ENCODE results near the gene CEMIP2.

CEMIP2 gene

DNA sequence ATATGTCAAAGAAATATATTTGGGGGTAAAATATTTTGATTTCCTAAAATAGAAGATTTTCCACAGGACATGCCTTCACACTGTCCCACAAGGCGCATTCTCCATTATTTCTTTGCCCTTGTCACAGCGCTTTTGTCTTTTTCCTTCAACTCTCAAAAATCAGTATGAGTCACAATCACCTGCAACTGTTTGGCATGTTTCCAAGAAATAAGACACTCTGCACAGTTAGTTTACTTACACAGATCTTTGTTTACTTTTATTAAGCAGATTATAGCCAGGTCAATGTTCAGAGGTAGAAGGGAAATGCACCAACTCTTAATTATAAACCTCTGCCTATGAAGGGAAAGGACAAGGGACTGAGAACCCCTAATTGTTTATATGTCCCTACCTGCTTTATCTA is 9.5 kb downstream of the CEMIP2 start:
- Histone ChIP-seq H3K27ac (no peak overlapping the region), H3K4me3 (ENCODE audit: low read depth, low read length) (no peak overlapping the region), H3K27me3 (ENCODE audit: insufficient read depth, low read depth, severe bottlenecking) (no peaks in the 10 kb centered on the region), H3K9me3 (ENCODE audit: severe bottlenecking) (no peaks in the 10 kb centered on the region), H3K36me3 (no peaks in the 10 kb centered on the region)
- TF ChIP-seq, protein P1, sequence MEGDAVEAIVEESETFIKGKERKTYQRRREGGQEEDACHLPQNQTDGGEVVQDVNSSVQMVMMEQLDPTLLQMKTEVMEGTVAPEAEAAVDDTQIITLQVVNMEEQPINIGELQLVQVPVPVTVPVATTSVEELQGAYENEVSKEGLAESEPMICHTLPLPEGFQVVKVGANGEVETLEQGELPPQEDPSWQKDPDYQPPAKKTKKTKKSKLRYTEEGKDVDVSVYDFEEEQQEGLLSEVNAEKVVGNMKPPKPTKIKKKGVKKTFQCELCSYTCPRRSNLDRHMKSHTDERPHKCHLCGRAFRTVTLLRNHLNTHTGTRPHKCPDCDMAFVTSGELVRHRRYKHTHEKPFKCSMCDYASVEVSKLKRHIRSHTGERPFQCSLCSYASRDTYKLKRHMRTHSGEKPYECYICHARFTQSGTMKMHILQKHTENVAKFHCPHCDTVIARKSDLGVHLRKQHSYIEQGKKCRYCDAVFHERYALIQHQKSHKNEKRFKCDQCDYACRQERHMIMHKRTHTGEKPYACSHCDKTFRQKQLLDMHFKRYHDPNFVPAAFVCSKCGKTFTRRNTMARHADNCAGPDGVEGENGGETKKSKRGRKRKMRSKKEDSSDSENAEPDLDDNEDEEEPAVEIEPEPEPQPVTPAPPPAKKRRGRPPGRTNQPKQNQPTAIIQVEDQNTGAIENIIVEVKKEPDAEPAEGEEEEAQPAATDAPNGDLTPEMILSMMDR (IDR thresholded peaks at IDR 0.05; ENCODE audit: low read depth, low read length): no peak
- no peak for DNase-seq

DNA sequence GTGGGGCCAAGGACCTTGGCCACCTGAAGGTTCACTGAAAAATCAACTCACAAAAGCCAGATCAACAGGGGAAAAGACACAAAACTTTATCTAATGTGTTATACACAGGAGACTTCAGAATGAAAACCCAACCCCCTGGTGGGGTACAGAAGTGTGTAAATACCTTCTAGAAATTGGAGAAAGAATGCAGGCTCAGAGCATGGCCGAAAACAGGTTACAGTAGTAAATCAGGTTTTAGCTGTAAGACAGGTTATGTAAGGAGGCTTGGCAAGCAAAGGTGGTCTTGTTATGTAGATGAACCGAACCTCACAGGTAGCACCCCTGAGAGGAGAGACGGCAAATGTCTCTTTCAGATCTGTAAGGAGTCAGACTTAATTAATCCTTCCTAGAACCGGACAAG is 10.0 kb downstream of the CEMIP2 start:
- Histone ChIP-seq H3K9me3 (ENCODE audit: severe bottlenecking) (no peaks in the 10 kb centered on the region), H3K27me3 (ENCODE audit: insufficient read depth, low read depth, severe bottlenecking) (no peaks in the 10 kb centered on the region), H3K4me3 (ENCODE audit: low read depth, low read length) (no peak overlapping the region), H3K27ac (no peak overlapping the region), H3K36me3 (no peaks in the 10 kb centered on the region)
- TF ChIP-seq, protein P1 (IDR thresholded peaks at IDR 0.05; ENCODE audit: low read depth, low read length): no peak
- DNase-seq: no peak

DNA sequence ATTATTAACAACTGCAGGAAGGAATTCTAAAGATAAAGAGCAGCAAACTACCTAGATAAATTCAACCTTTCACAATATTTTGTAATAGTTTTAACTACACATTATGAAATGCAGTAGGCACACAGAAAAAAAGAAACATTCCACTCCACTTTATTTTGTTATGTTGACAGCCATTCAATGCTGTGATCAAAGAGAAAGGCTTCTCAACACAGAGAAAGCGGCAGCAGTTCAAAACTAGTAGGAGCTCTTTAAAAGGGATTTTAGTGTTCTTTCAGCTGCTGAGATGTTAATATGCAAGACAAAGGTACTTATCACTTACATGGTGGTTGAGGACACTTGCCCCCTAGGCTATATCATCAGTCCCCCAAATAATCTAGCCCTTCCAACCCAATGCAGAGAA is 11.6 kb downstream of the CEMIP2 start:
- Histone ChIP-seq H3K27me3 (ENCODE audit: insufficient read depth, low read depth, severe bottlenecking) (no peaks in the 10 kb centered on the region), H3K27ac (no peak overlapping the region), H3K4me3 (ENCODE audit: low read depth, low read length) (no peak overlapping the region), H3K9me3 (ENCODE audit: severe bottlenecking) (no peaks in the 10 kb centered on the region), H3K36me3 (no peaks in the 10 kb centered on the region)
- TF ChIP-seq, protein P1 (IDR thresholded peaks at IDR 0.05; ENCODE audit: low read depth, low read length): no peak
- no peak for DNase-seq

DNA sequence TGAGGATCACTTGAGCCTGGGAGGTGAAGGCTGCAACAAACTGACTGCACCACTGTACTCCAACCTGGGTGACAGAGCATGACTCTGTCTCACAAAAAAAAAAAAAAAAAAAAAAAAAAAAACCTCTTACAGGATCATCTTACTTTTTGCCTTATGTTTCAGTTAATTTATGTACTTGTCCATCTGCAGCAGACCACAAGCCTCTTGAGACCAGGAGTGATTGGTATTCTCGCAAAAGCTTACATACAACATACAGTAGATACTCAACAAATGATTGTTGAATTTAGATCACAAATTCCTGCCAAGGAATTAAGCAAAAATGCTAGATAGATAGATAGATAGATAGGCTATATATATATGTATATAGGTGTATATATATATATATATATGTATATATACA is 12.4 kb downstream of the CEMIP2 start:
- H3K4me3 ChIP-seq (ENCODE audit: low read depth, low read length): no peak overlapping the region
- no peaks in the 10 kb centered on the region for H3K27me3 ChIP-seq (ENCODE audit: insufficient read depth, low read depth, severe bottlenecking)
- no peaks in the 10 kb centered on the region for H3K9me3 ChIP-seq (ENCODE audit: severe bottlenecking)
- DNase-seq: no peak
- H3K27ac ChIP-seq: no peak overlapping the region
- no peaks in the 10 kb centered on the region for H3K36me3 ChIP-seq
- TF ChIP-seq, protein P1 (IDR thresholded peaks at IDR 0.05; ENCODE audit: low read depth, low read length): no peak

DNA sequence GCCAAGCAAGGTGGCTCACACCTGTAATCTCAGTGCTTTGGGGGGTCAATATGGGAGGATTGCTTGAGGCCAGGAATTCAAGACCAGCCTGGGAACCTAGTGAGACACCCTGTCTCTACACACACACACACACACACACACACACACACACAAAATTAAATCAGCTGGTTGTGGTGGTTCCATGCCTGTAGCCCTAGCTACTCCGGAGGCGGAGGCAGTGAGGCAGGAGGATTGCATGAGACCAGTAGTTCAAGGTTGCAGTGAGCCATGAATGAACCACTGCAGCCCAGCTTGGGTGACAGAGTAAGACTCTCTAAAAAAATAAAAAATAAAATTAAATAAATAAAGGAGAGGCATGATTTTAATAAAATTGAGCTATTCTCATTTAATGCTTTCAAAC is 13.1 kb downstream of the CEMIP2 start:
- no peak for DNase-seq
- Histone ChIP-seq H3K36me3 (no peaks in the 10 kb centered on the region), H3K27me3 (ENCODE audit: insufficient read depth, low read depth, severe bottlenecking) (no peaks in the 10 kb centered on the region), H3K27ac (no peak overlapping the region), H3K4me3 (ENCODE audit: low read depth, low read length) (no peak overlapping the region), H3K9me3 (ENCODE audit: severe bottlenecking) (no peaks in the 10 kb centered on the region)
- TF ChIP-seq, protein P1 (IDR thresholded peaks at IDR 0.05; ENCODE audit: low read depth, low read length): no peak

DNA sequence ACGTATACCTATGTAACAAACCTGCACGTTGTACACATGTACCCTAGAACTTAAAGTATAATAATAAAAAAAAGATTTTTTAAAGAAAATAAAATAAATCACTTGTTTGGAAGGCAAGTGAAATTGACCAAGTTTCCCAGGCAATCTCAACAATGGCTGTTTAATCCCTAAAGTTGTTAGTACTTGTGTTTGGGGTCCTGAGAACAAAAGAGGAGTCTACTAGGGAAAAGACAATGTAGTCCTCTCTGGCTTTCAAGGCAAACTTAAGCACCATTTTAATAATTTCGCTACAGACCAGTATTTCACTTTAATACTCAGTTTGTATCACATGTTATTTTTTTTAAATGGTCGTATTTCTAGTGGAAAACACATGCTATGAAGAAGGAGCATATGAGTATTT is 14.2 kb downstream of the CEMIP2 start:
- Histone ChIP-seq H3K27me3 (ENCODE audit: insufficient read depth, low read depth, severe bottlenecking) (no peaks in the 10 kb centered on the region), H3K36me3 (no peaks in the 10 kb centered on the region), H3K4me3 (ENCODE audit: low read depth, low read length) (no peak overlapping the region), H3K9me3 (ENCODE audit: severe bottlenecking) (no peaks in the 10 kb centered on the region), H3K27ac (no peak overlapping the region)
- DNase-seq: no peak
- TF ChIP-seq, protein P1 (IDR thresholded peaks at IDR 0.05; ENCODE audit: low read depth, low read length): no peak

Data from WERI-Rb-1 (cell line).